ENCODE measurements around the gene TMEM245.

DNA sequence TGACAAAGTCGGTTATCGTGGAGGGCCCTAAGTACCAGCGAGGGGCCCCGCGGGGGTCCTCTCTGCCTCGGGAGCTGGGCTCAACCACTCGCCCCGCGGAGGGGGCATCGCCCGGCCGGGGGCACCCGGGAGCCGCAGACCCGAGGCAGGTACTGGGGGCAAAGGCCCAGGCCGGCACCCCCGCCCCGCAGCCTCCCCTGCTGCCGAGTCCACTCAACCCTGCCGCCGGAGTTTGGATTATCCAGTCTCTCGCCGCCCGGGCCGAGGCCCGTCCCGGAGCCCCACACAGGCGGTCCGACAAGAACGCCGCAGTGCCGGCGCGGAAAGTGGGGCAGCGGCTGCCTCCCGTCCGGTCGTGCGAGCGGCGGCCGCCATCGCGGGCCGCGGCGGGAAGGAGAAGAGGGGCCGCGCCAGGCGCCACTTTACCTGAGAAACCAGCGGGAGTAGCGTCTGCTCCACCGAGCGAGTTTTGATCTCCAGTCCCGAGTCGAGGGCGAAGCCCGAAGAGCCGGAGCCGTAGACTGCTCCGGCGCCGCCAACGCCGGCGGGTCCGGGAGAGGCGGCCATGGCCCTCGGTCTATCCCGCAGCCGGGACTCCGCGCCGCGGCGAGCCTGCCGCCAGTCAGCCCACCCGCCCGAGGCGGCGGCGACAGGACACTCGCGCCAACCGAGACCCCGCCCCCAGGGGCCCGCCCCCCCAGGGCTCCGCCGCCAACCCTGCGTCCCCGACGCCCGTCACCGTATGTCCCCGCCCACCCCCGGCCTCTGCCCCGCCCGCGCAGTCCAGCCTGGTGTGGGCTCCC lies 106.7 kb downstream of the TMEM245 start, which contains the start of gene CTNNAL1:
- TF ChIP-seq, protein P1, sequence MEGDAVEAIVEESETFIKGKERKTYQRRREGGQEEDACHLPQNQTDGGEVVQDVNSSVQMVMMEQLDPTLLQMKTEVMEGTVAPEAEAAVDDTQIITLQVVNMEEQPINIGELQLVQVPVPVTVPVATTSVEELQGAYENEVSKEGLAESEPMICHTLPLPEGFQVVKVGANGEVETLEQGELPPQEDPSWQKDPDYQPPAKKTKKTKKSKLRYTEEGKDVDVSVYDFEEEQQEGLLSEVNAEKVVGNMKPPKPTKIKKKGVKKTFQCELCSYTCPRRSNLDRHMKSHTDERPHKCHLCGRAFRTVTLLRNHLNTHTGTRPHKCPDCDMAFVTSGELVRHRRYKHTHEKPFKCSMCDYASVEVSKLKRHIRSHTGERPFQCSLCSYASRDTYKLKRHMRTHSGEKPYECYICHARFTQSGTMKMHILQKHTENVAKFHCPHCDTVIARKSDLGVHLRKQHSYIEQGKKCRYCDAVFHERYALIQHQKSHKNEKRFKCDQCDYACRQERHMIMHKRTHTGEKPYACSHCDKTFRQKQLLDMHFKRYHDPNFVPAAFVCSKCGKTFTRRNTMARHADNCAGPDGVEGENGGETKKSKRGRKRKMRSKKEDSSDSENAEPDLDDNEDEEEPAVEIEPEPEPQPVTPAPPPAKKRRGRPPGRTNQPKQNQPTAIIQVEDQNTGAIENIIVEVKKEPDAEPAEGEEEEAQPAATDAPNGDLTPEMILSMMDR (IDR thresholded peaks at IDR 0.05 in 2 of 3, conservative IDR thresholded peaks at IDR 0.05 in 1 of 3; ENCODE audit: borderline replicate concordance in 1 of 3, insufficient read depth in 1 of 3, low read depth in 2 of 3, low read length in 2 of 3): no peak
- TF ChIP-seq, protein P2, sequence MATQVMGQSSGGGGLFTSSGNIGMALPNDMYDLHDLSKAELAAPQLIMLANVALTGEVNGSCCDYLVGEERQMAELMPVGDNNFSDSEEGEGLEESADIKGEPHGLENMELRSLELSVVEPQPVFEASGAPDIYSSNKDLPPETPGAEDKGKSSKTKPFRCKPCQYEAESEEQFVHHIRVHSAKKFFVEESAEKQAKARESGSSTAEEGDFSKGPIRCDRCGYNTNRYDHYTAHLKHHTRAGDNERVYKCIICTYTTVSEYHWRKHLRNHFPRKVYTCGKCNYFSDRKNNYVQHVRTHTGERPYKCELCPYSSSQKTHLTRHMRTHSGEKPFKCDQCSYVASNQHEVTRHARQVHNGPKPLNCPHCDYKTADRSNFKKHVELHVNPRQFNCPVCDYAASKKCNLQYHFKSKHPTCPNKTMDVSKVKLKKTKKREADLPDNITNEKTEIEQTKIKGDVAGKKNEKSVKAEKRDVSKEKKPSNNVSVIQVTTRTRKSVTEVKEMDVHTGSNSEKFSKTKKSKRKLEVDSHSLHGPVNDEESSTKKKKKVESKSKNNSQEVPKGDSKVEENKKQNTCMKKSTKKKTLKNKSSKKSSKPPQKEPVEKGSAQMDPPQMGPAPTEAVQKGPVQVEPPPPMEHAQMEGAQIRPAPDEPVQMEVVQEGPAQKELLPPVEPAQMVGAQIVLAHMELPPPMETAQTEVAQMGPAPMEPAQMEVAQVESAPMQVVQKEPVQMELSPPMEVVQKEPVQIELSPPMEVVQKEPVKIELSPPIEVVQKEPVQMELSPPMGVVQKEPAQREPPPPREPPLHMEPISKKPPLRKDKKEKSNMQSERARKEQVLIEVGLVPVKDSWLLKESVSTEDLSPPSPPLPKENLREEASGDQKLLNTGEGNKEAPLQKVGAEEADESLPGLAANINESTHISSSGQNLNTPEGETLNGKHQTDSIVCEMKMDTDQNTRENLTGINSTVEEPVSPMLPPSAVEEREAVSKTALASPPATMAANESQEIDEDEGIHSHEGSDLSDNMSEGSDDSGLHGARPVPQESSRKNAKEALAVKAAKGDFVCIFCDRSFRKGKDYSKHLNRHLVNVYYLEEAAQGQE (IDR thresholded peaks at IDR 0.05; ENCODE audit: low read depth): no peak
- TF ChIP-seq POLR2A (IDR thresholded peaks at IDR 0.05; ENCODE audit: borderline replicate concordance, extremely low read depth, insufficient read depth, insufficient read length) (peak; percentile 80), YY1 (IDR thresholded peaks at IDR 0.05; ENCODE audit: extremely low read depth, insufficient replicate concordance, low read depth, low read length) (peak; percentile 5)
